GM18870 (cell line): ENCODE results near the gene ZNF592.

Source experiments
- ATAC-seq: cut with Tn5 transposase; IDR thresholded peaks from one replicate; pipeline ENCODE4 v1.9.1; 2021; ENCODE audit warnings: moderate library complexity; ENCODE audit not compliant: unreplicated experiment

Gene ZNF592

DNA sequence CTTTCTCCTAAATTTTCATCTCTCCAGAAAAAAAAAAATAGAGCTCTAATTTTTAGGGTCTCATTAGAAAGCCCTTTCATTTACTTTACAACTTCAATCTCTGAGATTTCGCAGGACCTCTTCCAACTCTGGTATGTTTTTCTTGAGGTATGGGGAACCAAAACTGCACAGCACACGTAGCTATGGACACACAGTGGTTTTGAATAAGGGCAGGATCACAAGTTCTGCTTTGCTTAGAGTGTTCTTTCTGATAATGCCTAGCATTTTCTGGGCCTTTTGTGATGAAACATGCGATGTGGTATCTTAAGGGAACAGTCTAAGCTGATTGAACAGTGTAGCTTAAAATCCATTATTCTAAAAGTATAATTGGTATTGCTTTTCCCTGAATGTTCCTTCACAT, 25.3 kb downstream of the ZNF592 start:
- no peak for ATAC-seq

DNA sequence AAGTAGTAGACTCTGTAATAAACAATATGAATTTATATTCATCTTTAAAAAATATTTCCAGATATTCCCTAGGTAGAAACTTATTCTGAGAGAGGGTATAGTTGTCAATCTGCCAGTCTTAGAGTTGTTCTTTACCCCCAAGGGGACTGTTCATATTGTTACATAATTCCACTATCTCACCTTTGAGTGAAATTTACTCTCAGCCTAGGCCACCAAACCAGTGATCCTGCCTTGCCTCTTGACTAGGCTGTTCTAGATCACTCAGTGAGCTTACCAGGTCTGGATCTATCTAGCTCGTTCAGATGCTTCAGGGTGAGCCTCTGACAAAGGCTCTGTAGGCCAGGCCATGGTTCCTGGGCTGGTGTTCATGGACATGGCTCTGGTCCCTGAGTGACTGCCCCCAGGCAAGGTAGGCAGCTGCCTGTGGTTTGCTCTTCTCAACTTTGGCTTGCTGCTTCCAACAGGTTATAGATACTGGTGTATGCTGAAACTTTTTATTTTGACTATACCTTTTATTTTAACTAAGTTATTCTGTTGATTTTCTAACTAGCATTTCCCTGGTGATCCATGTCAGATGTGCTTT, 27.6 kb downstream of the ZNF592 start:
- no peak for ATAC-seq

DNA sequence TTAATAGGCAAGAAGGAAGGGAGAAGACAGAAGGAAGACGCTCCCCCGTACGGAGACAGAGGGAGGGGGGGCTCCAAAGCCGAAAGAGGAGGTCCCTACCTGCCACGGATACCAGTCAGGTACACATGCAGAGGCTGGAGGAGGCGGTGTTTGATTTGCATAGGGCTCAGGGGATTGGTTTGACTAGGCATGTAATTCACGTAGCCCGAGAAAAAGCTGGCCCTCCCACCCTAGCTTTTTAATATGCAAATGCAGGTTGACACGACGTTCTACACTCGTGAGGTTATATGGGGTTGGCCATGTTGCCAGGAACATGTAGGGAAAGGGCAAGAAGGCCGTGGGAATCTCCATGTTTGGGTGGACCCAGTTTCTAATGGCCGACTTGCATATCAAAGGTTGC, 29.8 kb downstream of the ZNF592 start:
- no peak for ATAC-seq

DNA sequence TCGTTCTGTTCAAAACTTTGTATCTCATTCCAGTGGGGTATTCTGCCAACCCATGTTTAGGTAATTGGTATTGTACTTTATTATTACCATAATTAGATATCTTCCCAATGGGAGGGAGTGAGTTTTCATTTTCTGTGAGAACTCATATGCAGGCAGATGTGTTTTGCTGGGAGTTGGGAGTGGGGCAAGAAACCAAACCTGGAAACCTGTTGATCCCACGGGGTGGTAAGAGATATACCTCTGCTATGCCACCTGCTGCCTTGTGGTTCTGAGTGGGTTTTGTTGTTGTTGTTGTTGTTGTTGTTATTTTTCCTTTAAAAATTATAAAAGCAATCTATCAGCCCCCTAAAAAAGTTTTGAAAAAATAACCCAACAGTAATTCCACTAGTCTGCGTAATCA, 32.1 kb downstream of the ZNF592 start:
- ATAC-seq = no peak

DNA sequence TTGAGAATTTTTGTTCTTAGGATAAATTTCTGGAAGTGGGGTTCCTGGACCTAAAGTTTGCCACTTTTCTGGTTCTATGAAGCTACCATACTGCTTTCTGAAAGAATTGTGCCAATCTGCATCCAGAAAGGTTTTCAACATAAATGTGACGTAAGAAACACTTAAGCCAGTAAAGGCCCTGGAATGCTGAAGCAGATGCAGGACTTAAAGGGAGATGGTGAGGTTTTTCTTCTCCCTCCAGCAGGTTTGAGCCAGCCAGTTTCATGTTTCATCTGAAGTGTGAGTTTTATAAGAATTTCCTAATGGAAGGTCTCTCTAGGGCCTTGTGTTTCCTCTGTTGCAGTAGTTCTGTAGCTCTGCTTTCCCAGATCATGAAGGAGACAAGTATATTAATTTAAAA, 33.1 kb downstream of the ZNF592 start:
- ATAC-seq = no peak

DNA sequence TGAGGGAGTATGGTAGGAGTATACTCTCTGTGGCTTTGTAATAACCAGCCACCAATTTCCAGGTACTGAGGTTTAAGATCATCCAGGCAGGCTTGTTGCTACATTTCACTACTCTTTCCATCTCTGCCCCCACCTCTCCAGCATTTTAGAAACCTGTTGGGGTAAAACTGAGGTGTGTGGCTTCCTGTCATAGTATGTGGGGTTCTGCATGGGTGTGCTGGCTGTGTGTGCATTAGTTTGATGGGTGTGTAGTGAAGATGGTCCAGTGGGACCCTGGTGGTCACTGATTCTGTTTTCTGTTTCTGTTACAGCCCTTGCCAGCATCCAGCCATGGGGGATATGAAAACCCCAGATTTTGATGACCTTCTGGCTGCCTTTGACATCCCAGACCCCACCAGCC, 34.0 kb downstream of the ZNF592 start:
- ATAC-seq = no peak

DNA sequence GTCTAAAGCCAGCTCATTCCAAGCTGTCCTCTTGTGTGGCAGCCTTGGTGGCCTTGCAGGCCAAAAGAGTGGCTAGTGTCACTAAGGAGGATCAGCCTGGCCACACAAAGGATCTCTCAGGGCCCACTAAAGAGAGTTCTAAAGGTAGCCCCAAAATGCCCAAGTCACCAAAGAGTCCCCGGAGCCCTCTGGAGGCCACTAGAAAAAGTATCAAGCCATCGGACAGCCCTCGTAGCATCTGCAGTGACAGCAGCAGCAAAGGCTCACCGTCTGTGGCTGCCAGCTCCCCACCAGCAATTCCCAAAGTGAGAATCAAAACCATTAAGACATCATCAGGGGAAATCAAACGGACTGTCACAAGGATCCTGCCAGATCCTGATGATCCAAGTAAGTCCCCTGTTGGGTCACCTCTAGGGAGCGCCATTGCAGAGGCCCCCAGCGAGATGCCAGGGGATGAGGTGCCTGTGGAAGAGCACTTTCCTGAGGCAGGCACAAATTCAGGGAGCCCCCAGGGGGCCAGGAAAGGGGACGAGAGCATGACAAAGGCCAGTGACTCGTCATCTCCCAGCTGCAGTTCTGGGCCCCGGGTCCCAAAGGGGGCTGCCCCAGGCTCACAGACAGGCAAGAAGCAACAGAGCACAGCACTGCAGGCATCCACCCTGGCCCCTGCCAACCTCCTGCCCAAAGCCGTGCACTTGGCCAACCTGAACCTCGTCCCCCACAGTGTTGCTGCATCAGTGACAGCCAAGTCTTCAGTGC, 35.3 kb downstream of the ZNF592 start:
- ATAC-seq = no peak

DNA sequence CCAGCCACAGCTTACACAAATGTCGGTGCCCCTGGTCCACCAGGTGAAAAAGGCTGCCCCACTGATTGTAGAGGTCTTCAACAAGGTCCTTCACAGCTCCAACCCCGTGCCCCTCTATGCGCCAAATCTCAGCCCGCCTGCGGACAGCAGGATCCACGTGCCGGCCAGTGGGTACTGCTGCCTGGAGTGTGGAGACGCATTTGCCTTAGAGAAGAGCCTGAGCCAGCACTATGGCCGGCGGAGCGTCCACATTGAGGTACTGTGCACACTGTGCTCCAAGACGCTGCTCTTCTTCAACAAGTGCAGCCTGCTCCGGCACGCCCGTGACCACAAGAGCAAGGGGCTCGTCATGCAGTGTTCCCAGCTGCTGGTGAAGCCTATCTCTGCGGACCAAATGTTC, 35.9 kb downstream of the ZNF592 start:
- no peak for ATAC-seq

DNA sequence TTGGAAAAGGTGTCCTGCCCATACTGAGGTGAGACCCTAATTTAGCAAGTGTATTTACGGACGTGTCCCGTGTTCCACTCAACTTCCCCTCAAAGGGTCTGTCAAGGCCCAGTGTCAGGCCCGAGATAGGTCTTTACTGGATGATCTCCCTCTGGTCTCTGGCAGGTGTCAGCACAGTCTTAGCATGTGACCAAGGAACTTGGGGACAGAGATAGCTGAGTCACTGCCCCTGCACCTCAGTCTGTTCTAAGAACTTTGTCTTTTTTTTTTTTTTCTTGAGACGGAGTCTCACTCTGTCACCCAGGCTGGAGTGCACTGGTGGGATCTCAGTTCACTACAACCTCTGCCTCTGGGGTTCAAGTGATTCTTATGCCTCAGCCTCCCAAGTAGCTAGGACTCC, 36.7 kb downstream of the ZNF592 start:
- no peak for ATAC-seq

DNA sequence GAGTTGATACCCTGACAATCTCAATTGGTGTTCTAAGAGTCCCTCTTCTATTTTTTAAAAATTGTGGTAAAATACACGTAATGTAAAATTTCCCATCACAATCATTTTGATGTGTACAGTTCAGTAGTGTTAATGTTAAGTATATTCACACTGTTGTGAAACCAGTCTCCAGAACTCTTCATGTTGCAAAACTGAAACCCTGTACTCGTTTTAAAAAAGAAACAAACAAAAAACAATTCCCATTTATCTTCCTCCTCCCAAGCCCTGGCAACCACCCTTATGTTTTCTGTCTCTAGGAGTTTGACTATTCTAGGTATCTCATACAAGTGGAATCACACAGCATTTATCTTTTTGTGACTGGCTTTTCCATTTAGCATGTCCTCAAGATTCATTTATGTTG, 40.1 kb downstream of the ZNF592 start:
- no peak for ATAC-seq

DNA sequence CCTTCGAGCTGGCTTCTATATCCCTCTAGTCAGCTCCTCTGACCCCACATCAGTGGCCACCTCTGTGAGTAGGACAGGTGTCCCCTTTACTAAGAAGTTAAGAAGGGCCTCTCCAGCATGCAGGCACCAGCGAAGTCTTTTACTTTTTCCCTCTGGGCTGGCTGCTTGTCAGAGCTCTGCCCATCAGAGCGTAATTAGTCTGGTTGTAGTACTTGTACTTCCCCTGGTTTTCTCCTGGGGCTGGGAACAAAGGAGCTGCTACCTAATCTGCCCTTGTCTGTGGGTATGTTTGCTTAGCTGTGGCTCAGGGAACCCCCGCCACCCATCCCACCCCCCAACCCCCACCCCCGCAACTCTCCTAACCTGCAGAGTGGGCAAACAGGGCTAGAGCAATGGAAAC, 41.4 kb downstream of the ZNF592 start:
- no peak for ATAC-seq

DNA sequence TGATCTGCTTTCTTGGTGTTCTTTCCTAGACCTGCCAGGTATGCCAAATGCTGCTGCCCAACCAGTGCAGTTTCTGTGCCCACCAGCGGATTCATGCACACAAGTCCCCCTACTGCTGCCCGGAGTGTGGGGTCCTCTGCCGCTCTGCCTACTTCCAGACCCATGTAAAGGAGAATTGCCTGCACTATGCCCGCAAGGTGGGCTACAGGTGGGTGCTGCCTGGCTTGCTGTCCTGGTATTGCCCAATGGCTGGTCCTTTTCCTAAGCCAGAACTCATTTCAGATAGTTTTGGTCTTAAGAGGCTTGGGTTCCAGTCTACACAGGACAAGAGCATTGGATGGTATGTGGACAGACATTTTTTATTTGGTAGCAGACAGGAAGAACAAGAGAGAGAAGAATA, 42.3 kb downstream of the ZNF592 start:
- no peak for ATAC-seq

DNA sequence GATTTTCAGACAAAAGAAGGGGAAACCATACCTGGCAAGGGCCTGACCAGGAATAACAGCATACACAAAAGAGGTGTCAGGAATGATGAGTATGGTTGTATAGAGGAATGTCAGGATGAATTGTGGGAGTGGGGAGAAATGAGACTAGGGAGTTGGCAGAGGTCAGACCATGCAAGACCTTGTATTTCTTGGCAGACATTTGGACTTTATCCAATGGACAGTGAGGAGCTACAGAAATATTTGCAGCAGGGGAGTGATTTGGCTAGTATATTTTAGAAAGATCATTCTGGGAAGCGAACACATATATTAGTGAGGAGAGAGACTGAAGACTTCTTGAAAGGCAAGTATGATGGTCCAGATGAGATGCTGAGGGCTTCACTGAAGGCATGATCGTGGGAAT, 43.4 kb downstream of the ZNF592 start:
- no peak for ATAC-seq

DNA sequence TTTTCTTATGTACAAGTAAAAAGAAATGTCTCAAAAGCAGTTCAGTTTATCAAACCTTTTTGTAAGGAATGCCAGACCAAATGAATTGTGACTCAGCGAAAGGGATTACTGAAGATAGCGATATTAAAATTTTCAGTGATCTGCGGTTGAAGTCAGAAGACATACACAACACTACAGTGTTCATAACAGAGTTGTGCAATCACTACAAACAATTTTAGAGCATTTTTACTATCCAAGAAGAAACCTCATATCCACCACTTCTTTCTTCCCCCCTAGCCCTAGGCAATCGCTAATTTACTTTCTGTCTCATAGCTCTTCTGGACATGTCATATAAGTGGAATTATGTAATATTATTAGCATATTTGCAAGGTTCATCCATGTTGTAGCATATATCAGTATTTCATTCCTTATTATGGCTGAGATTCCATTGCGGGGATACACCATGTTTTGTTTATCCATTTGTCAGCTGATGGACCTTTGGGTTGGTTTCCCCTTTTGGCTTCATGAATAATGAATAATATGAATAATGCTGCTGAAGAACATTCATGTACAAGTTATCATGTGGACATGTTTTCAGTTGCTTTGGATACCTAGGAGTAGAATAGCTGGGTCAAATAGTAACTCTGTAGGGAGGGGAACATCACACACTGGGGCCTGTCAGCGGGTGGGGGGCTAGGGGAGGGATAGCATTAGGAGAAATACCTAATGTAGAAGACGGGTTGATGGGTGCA, 45.2 kb downstream of the ZNF592 start:
- ATAC-seq = no peak

DNA sequence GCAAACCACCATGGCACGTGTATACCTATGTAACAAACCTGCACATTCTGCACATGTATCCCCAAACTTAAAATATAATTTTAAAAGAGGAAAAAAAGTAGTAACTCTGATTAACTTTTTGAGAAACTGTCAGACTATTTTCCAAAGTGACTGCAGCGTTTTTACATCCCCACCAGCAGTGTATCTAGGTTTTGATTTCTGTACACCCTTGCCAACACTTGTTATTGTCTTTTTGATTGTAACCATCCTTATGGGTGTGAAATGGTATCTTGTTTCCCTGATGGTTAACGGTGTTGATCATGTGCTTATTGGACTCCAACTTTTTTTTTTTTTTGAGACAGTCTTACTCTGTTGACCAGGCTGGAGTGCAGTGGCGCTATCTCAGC, 45.8 kb downstream of the ZNF592 start:
- no peak for ATAC-seq

DNA sequence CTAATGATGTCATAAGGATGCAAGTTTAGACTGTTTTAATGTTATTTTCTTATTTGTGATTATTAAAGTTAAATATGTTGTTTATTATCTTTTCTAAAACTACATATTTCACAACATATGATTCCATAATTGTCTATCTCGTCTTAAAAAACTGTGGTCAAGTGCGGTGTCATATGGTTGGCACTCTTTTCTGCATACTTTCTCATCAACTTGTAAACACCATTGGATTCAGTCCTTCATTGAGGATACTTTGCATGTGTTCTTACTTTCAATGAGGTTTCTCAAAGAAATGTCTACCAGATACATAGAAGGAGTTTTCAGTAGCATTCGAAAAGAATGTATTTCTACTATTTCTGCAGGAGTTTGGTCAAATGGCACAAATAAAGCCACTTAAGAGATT, 46.8 kb downstream of the ZNF592 start:
- no peak for ATAC-seq

DNA sequence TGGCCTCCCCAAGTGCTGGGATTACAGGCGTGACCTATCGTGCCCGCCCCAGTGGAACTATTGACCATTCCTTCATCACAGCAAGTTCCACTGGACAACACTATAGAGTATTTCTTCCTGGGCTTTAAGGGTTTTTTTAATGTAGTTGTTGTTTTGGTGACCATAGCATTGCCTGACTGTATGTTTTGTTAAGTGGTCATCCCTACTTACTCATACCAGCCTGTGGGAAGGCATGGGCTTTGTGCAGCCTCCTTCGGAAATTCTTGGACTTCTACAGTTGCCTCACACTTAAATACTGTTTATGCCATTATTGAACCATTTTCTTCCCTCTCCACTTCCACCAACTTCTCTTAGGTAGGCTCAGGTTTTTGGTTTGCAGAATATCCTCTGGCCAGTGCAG, 48.8 kb downstream of the ZNF592 start:
- ATAC-seq = no peak

DNA sequence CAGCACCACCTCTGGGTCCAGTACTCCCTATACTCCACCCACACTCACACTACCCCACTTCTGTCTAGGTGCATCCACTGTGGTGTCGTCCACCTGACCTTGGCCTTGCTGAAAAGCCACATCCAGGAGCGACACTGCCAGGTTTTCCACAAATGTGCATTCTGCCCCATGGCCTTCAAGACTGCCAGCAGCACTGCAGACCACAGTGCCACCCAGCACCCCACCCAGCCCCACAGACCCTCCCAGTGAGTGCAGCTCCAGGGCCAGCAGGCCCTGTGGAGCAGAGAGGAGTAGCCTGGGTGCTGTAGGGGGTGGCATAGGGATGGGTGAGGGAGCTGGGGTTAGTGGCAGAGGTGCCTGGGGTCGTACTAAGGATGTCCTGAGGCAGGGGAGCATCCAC, 49.4 kb downstream of the ZNF592 start:
- ATAC-seq = no peak

DNA sequence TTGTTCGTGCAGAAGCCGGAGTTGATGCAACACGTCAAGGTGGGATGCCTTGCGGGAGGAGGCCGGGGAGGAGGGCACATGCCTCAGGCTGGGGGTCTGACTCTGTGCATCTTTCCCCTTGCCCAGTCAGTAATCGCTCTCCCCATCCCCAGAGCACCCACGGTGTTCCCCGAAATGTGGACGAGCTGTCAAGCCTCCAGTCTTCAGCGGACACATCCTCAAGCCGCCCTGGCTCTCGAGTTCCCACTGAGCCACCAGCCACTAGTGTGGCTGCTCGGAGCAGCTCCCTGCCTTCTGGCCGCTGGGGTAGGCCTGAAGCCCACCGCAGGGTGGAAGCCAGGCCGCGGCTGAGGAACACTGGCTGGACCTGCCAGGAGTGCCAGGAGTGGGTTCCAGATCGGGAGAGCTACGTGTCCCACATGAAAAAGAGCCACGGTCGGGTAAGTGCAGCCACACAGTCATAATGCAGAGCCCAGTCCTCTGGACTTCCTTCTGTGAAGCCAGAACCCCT, 50.1 kb downstream of the ZNF592 start:
- no peak for ATAC-seq

DNA sequence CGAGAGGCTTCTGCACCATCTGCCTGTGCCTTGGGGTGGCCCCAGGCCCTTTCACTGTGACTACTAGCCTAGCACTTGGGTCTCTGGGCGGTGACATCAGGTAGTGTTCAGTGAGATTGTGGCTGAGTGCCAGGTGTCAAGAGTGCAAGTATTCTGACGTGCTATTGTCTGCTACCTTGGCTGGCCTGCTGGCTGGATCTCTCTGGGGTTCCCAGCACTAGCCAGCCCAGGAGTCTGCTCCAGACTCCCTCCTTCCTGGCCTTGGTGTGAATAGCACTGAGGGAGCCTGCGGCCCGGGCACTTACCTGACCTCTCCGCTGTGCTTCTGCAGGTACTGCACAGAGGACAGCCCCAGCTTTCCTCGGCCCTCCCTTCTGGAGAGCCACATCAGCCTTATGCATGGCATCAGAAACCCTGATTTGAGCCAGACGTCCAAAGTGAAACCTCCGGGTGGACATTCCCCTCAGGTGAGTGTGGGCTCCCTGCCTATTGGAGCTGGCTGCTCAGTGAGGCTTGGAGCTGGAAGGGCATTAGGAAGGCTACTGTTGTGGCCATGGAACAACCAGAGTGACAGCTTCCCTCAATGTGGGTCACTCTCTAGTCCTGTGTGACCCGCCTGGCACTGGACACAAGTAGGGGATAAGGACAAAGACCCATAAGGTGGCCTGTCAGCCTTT, 51.3 kb downstream of the ZNF592 start:
- no peak for ATAC-seq

DNA sequence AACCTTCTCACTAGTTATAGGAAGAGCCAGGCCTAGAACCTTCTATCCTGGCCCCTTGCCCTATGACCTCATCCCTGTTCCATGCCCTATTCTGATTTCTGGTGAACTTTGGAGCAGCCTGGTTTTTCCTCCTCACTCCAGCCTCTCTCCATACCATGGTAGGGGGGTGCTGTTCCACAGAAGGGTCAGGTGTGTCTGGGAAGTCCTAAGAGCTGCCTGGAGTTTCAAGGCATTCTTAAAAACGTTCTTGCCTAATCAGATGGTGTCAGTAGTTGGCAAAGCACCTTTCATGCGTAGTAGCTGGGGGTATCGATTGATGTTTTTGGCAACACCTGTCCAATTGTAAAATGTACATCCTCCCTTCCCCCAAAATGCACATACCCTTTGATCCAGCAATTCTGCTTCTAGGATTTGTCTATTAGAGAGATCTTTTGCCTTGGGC, 52.0 kb downstream of the ZNF592 start:
- ATAC-seq = no peak
